Left lobe of liver (tissue), 2 donors: ENCODE results near the gene GPR68. TPM values are rescaled to one million over a fixed set of nuclear protein-coding genes. Genes with fewer than 3 reads are reported as not detected.

Experiments used
- ATAC-seq: fragments of 200-7000 bp; cut with Tn5 transposase; one replicate; pipeline ENCODE4 v1.9.1; 2020; ENCODE audit warnings: mild to moderate bottlenecking, moderate library complexity
- DNase-seq: peaks from one replicate; pipeline ENCODE4 v3.0.0-alpha.2; 2020; ENCODE audit warnings: low spot score
- total RNA-seq: library from RNA; stranded (reverse); gene quantifications from one replicate; pipeline ENCODE4 v1.2.1, GENCODE V29; 2021
- donor health status: DM: no; HTN: no; CAD: no; lungs with moderate emphysema.
- donor health status: DM: no; HTN: yes; CAD: no.

Gene GPR68, protein sequence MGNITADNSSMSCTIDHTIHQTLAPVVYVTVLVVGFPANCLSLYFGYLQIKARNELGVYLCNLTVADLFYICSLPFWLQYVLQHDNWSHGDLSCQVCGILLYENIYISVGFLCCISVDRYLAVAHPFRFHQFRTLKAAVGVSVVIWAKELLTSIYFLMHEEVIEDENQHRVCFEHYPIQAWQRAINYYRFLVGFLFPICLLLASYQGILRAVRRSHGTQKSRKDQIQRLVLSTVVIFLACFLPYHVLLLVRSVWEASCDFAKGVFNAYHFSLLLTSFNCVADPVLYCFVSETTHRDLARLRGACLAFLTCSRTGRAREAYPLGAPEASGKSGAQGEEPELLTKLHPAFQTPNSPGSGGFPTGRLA
- 0.10 TPM for total RNA-seq

DNA sequence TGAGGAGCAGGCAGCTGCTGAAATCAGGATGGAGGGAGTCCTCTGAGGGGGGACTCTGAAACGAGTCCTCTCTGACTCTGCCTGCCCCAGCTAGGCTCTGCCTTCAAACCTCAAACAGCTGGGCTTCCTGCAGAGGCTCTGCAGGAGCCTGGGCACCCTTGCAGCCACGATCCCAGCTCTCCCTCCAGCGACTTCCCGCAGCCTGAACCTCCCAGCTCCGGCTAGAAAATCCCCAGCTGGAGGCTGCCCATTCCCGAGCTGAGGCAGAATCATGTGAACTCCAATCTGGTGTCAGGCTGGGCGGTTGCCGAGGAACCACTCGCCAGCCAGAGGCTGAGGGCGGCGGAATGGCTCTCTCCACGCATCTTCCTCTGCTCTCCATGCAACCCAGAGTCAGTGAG is at the start of gene GPR68:
GPR68 (minus strand) TSS at position 204 of the 401 bp plus-strand sequence. CDS start 9,654 bp downstream, outside the sequence.
- DNase-seq (no peak), ATAC-seq (peak; percentile 15)

DNA sequence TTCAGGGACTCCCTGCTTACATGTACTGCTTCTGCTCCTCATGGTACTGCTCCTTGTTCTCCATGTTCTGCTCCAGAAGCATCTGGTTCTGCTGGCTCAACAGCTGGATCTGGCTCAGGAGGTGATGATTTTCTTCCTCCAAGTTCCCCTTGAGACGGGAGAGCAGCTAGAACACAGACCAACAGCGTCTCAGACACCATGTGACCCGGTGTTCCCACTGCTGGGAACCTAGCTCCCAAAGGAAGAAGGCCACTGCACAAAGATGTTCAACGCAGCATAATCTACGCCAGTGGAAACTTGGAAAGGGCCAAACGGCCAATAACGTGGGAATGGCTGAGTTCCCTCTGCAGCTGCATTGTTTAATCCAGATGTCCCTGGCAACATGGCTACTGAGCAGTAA is 49.6 kb upstream of the GPR68 start:
- DNase-seq (no peak), ATAC-seq (no peak)

DNA sequence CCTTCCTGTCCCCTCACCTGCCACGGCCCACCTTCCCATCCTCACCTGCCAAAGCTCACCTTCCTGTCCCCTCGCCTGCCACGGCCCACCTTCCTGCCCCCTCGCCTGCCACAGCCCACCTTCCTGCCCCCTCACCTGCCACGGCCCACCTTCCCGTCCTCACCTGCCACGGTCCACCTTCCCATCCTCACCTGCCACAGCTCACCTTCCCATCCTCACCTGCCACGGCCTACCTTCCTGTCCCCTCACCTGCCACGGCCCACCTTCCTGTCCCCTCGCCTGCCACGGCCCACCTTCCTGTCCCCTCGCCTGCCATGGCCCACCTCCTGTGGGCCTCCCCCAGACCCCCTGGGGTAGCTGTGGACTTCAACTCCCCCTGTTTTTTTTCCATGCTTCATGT is 48.8 kb upstream of the GPR68 start:
- no peak for ATAC-seq
- no peak for DNase-seq

DNA sequence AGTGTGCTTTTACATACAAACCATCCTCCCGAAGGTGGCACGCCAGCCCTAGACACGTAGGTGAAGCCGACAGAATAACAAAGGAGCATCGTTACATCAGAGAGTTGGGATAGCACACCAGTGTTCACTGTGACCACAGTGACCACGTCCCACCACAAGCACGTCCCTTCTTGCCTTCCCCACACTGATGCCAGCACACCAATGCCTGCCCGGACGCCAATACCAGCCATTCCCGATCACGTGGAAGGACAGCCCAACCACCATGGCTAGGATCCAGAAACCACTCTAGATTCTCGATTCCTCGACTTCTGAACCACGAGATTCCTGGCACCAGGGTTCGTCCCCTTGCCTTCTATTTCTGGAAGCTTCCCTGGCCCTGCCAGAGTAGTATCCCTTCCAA is 48.0 kb upstream of the GPR68 start:
- ATAC-seq (no peak), DNase-seq (no peak)

DNA sequence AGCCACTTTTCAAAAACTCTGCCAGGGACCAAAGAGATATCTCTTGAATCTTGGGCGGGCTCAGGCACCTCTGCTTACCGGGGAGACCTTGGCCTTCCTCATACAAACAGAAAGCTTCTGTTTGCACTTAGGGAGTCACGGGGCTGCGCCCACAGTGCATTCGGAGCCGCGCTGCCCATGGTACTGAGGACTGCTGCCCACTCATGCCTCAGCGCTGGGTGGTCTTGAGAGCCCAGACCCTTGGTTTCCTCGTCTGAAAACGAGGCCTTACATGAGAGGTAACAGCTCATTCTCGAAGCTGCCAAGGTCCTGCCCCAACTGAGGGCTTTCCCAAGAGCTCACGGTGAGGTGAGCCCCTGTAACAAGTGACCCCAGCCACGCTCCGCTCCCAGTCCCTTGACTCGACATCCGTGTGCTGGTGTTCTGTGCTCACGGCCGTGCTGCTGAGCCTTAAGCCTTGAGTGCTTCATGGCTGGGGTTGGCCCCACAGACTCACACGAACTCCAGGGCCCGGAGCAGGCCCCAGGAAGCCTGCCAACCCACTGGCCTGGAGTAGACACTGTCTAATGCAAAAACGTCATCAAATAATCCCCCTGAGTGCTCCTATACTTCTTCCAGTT is 47.4 kb upstream of the GPR68 start:
- no peak for ATAC-seq
- DNase-seq, result no peak

DNA sequence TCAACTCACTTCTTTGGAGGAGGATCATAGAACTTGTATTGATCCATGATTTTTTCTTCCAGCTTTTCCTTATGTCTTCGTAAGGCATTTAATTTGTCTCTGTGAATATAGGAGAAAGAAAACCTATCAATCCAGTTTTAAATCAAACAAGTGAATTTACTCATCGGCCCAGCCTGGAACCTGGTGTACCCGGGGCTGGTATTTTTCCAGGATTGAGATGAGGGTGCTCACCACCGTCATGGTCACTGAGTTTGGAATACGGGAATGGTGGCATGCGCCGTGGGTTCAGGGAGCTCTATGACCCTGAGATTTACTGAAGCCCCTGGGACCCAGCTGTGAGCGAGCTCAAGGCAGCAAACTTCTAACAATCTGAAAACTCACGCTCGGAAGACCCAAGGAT is 46.5 kb upstream of the GPR68 start:
- DNase-seq, result no peak
- no peak for ATAC-seq

DNA sequence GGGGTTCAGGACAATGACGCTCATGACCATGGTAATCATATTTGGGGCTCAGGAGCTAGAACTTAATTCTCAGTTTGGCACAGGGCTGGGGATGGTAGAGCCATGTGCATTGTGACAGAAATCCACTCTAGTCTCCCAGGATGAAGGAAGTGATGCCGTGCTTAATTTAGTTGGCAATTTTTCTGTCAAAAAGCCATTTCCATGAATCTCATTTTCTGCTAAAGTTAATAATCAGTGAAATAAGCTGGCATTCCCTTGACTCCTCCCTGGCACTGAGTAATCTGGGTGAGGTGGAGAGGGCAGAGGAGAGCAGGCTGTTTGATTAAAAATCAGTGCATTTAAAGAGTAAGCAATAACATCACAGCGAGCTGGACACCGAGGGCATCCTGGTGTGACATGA is 45.0 kb upstream of the GPR68 start:
- ATAC-seq (no peak), DNase-seq (no peak)

DNA sequence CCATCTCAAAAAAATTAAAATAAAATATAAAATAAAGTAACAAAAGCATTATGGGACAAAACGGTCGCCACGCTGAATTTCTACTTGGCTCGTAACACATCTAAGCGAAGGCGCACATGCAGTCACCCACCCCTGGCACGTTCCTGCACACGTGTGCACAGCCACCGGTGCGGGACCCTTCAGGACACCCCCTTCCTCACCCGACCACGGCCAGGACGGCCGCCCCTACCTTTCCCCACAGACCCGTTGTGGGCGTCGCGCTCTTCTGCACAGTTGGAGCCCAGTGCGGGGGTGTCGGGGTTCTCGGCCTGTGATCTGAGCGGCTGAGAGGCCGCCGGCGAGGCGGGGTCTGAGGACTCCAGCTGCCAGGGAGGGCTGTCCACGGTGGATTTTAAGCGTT is 44.4 kb upstream of the GPR68 start:
- DNase-seq (no peak), ATAC-seq (no peak)

DNA sequence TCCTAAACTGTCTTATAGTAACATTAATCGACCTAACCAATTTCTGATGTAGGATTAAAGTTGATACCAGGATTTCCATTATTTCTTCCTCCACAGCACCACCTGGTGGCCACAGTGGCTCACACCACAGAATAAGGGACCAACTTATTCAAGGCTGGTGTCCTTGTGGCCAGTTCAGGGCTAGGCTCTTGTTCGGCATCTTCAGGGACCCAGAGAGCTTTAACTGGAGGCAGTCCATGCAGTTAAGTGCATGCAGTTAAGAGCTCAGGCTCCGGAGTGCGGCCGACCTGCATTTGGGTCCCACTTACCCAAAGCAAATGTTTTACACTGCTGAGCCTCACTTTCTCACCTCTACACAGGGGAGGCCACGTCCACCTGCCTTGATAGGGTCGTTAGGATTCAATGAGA is 42.0 kb upstream of the GPR68 start:
- peak; percentile 74 for DNase-seq
- ATAC-seq, result peak; percentile 97

DNA sequence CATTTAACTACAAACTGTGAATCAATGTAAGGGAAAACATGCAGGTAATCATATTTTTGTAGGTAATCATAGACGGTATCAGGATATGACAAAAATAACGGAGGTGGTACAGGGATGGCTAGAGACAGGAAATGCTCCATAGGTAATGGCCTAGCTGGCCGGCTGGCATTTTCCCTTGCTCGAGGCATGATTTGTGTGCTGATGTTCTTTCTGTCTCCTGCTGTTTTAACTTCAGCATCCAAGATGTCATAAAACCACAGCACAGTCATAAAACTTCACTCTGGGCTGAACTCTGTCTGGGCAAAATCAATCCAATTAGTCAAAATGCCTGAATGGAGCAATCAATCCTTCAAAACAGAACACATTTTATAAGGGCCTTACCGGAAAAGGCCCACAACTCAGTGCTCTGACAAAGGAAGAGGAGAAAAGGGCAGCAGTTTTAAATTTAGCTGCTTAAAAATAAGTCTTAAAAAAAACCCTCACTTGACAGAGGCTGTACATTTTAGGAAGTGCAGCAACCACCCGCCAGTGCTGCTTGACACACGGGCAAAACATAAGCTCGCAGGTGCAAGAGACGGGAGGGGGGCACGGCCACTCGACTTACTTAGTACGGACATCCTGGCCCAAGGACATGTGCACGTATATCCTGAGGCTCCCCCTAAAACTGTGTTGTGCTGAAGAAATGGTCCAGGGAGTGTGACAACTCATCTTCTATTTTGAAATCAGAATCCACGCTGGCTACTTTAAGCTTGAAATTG is 40.5 kb upstream of the GPR68 start:
- DNase-seq (no peak), ATAC-seq (no peak)

DNA sequence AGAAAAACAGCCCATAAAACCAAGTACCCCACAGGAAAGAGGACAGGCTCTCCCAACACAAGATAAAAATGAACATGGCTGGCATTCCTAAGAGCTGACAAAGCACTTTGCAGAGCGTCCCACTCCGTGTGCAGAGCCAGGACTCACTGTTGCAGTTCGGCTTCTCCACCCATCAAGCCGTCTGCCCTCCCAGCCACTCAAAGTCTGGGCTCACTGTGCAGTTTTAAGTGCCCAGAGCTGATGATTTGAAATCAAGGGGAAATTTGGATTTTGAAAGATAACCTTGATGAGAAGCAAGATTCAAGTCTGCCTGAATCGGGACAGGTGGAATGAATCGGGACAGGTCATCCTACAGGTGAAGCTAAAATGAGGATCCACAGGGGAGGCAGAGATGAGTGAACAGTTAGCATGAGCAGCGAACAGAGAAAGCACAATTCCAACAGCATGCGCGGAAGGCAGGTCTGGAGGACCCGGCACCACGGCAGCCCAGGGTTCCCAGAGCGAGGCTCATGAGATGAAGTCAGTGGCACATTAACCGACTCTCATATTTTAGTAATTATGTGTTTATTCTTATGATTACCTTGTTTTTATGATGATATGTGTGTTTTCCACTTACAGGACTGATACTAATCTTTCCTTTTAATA is 39.8 kb upstream of the GPR68 start:
- ATAC-seq, result no peak
- DNase-seq, result no peak

DNA sequence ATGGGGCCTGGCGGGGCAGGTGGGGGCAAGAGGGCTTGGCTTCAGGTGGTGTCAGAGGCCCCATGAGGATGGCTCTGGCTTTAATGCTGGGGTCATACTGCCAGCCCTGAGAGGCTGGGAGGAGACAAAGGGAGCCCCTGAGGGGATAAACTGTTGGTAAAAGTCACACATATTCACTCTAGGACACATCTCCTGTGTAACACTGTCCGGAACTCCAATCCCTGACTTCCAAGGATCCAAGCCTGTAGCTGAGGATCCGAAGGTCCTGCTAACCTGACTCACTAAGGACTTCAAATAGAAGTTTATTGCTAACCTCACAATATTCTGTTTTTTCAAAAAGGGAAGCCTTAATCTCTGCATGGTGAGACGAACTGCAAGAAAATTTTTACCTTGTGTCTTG is 39.2 kb upstream of the GPR68 start:
- DNase-seq, result no peak
- ATAC-seq, result no peak

DNA sequence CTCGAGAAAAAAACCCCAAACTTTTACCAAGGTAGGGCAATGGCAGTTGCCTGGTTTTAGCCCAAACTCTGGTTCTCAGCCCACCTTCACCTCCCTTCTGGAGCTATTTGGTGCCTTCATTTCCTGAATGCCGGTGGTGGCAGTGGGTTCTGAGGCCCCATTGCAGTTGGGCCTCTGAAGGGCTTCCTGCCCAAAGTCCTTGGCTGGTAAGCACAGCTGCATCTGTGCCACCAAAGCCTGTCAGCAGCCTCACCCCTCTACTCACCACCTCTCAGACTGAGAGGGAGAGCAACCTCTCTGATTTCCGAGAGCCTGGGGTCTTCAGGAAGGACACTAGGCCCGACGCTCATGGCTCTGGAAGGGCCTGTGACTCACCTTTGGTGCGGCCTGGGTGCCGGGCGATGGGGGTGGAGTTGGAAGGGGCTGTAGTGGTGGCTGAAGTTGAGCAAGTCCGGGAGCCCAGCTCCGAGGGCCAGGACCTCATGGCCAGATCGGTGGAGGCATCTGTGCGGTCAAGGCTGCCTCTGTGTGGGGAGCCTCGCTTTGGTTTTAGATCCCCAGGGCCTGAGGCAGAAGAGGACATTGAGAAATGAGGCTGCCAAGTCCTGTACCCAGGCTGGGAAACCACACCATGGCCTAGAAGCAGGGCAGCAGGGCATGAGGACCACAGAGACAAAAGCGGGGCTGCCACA is 38.6 kb upstream of the GPR68 start:
- ATAC-seq (no peak), DNase-seq (no peak)

DNA sequence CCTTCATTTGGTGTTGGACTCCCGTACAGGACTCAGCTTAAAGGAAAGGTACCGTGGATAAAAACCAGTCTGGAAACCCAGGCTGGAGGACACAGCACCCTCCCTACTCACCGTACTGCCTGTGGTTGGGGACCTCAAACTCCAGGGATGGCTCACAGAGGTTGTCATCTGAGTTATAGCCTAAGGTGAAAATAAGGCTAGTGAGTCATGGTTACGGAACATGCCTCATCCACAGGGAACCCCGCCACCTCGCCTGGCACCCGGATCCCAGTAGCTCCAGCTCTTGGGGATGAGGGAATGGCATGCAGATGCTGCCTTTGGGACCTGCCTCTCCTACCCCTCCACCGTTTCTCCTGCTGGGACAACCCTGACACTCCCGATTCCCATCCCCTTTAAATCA is 36.8 kb upstream of the GPR68 start:
- no peak for DNase-seq
- no peak for ATAC-seq

DNA sequence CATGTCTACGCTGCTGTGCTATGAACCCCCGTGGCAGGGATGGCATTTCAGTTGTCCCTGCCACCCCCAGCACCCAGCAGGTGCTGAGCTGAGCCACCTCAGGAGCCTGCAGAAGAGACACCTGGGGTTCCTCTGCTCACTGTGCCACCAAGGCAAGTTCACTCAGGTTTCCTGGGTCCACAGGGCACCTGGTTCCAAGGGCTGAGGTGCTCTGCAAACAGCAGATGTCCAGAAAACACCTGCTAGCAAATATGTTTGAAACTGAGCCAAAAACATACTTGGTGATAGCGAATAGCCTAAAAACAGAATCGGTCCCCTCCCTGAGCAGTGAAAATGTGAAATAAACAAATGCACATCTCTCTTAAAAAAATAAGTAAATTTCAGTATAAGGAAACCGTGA is 35.6 kb upstream of the GPR68 start:
- DNase-seq, result no peak
- ATAC-seq, result no peak

DNA sequence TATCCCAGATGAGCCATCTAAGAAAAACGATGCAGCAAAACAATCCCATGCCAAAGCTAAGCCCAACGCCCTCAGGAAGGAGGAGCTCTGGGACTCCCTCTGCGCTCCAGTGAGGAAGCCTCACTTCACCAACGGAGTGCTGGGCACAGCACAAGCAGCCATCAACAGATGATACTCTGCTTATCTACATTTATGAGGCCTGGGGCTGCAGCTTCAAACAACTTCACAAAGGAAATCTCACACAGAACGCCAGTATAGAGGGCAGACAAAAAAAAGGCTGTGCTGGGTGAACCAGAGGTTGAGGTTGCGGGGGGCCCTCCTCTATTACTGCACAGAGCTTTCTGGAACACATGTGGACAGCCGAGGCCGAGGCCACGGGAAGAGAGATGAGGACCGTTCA is 34.9 kb upstream of the GPR68 start:
- no peak for DNase-seq

DNA sequence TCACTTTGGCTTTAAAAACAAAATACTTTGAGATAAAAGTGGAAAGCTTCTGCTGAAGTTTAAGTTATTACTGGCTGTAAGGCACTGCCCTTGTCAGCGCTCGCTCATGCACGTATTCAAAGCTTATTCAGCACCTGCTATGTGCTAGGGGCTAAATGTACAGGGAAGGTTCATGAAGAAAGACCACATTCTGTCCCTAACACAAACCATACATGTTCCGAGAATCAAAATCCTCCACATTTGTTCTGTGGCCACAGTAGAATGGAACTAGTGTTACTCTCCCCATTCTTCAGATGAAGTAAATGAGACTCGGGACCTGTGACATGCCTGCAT is 33.8 kb upstream of the GPR68 start:
- no peak for ATAC-seq
- no peak for DNase-seq

More for the DNA sequence above, 34.9 kb upstream of the GPR68 start:
- ATAC-seq, result no peak

DNA sequence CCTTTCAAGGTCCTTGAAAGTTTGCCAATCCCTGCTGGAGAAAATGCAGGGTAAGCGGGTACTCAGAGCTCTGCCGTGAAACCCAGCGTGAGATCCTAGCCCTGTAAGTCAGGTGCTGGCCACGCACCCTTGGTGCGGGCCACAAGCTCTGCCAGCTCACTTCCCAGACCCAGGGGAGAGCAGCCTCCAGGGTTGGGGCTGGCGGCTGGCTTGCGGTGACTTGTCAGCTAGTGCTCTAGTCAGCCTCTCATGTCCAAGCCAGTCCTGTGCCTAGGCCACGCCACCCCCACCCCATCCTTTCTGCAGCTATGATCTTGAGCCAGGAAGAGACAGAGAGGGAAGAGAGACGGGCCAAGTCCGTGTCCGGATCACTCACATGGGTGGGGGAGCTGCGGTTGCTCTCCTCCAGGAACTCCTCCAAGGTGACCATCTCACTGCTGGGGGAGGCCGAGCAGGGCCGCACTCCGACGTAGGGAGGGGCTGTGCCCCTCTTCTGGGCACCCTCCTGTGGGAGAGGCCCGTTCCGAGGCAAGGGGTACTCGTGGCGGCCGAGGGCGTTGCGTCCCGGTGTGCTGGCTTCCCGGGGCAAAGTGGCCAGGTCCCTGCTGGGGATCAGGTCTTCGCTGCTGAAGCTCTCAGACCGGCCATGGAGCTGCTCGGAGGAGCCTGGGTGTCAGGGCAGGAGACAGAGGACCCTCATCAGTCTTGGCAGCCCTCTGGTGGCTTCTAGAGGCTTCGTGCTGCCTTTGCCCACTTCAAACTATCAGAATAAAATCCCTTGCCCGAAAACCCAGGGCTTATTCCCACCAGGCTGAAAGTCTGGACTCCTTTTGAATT is 33.3 kb upstream of the GPR68 start:
- DNase-seq (no peak), ATAC-seq (no peak)

DNA sequence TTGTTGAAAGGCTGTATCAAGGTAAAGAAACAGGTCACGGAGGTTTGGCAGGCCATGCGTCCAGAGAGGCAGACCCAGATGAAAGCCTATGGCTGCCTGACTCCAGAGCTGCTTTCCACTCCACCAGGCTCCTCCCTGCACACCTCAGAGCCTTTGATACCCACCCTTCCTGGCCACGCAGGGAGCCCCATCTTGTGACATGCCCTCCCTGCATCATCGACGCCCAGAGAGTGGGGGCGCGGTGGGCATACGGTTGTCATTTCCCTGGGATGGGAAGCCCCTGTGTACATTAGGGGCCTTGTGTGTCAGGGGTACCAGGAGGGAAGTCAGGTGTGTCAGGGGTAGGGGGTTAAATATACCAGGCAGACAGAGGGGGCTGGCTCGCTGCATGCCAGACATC is 30.3 kb upstream of the GPR68 start:
- DNase-seq (no peak), ATAC-seq (no peak)

DNA sequence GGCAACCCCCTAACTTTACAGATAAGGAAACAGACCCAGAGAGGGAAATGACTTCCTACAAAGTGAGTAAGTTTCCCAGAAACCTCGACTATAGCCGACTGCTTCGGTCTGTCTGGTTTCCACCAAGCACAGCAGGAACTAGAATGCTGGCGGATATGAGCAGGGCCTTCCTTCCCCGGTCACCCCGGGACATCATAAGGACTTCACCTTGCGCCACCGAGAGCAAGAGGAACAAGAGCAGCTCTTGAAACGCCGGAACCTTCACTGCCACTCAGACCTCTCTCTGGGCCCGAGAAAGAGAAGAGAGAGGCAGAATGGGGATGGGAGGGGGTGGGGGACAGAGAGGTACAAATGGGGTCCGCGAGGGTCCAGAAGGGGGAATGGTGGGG is 29.4 kb upstream of the GPR68 start:
- DNase-seq, result no peak
- ATAC-seq, result no peak
